ENCODE measurements around the gene DAD1.

Gene DAD1

DNA sequence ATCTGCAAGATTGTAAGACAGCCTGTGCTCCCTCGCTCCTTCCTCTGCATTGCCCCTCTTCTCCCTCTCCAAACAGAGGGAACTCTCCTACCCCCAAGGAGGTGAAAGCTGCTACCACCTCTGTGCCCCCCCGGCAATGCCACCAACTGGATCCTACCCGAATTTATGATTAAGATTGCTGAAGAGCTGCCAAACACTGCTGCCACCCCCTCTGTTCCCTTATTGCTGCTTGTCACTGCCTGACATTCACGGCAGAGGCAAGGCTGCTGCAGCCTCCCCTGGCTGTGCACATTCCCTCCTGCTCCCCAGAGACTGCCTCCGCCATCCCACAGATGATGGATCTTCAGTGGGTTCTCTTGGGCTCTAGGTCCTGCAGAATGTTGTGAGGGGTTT lies 37.4 kb downstream of the DAD1 start:
- H3K4me3 ChIP-seq (ENCODE audit: low read depth, low read length, poor library complexity, severe bottlenecking) = no peak overlapping the region
- H3K4me1 ChIP-seq (ENCODE audit: insufficient read depth, low read length, severe bottlenecking) = peaks cover 59% of the 10 kb centered on the region
- H2AFZ ChIP-seq (ENCODE audit: low read length) = no peak overlapping the region
- H3K36me3 ChIP-seq (ENCODE audit: insufficient read depth, low read length) = peaks cover 54% of the 10 kb centered on the region
- no peaks in the 10 kb centered on the region for H3K9me3 ChIP-seq (ENCODE audit: low read length)
- no peaks in the 10 kb centered on the region for H3K27me3 ChIP-seq (ENCODE audit: insufficient read depth, low read length)
- H3K9ac ChIP-seq (ENCODE audit: low read length) = peak overlapping the region; percentile 25; the same call in 1 of the 2 replicates
- no peaks in the 10 kb centered on the region for H3K9me2 ChIP-seq (ENCODE audit: low read depth, low read length)
- no peaks in the 10 kb centered on the region for H4K20me1 ChIP-seq (ENCODE audit: insufficient read depth, low read length)
- H3K79me2 ChIP-seq (ENCODE audit: insufficient read depth, low read length) = no peaks in the 10 kb centered on the region
- TF ChIP-seq EZH2 (IDR thresholded peaks at IDR 0.05; ENCODE audit: borderline replicate concordance, low read length) = no peak
- TF ChIP-seq, protein P1, sequence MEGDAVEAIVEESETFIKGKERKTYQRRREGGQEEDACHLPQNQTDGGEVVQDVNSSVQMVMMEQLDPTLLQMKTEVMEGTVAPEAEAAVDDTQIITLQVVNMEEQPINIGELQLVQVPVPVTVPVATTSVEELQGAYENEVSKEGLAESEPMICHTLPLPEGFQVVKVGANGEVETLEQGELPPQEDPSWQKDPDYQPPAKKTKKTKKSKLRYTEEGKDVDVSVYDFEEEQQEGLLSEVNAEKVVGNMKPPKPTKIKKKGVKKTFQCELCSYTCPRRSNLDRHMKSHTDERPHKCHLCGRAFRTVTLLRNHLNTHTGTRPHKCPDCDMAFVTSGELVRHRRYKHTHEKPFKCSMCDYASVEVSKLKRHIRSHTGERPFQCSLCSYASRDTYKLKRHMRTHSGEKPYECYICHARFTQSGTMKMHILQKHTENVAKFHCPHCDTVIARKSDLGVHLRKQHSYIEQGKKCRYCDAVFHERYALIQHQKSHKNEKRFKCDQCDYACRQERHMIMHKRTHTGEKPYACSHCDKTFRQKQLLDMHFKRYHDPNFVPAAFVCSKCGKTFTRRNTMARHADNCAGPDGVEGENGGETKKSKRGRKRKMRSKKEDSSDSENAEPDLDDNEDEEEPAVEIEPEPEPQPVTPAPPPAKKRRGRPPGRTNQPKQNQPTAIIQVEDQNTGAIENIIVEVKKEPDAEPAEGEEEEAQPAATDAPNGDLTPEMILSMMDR (IDR thresholded peaks at IDR 0.05; ENCODE audit: low read length) = no peak
- no peak overlapping the region for H3K4me2 ChIP-seq (ENCODE audit: low read length)
- peak overlapping the region; percentile 69 for H3K27ac ChIP-seq (ENCODE audit: low read depth, low read length, poor library complexity, severe bottlenecking)
- H3F3A ChIP-seq (ENCODE audit: insufficient read depth, low read length) = no peaks in the 10 kb centered on the region

DNA sequence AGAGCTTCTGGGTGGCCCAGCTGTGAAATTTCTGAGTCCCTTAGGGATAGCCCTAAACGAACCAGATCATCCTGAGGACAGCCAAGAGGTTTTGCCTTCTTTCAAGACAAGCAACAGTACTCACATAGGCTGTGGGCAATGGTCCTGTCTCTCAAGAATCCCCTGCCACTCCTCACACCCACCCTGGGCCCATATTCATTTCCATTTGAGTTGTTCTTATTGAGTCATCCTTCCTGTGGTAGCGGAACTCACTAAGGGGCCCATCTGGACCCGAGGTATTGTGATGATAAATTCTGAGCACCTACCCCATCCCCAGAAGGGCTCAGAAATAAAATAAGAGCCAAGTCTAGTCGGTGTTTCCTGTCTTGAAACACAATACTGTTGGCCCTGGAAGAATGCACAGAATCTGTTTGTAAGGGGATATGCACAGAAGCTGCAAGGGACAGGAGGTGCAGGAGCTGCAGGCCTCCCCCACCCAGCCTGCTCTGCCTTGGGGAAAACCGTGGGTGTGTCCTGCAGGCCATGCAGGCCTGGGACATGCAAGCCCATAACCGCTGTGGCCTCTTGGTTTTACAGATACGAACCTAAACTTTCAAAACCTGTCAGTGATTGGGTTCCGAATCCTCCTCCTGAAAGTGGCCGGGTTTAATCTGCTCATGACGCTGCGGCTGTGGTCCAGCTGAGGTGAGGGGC lies 38.9 kb downstream of the DAD1 start:
- Histone ChIP-seq H3K9me2 (ENCODE audit: low read depth, low read length) (no peaks in the 10 kb centered on the region), H3K79me2 (ENCODE audit: insufficient read depth, low read length) (no peaks in the 10 kb centered on the region), H3K27me3 (ENCODE audit: insufficient read depth, low read length) (no peaks in the 10 kb centered on the region), H2AFZ (ENCODE audit: low read length) (no peak overlapping the region), H3K4me1 (ENCODE audit: insufficient read depth, low read length, severe bottlenecking) (peaks cover 47% of the 10 kb centered on the region), H3K9me3 (ENCODE audit: low read length) (no peaks in the 10 kb centered on the region), H3K4me3 (ENCODE audit: low read depth, low read length, poor library complexity, severe bottlenecking) (no peak overlapping the region), H3K9ac (ENCODE audit: low read length) (peak overlapping the region; percentile 48), H4K20me1 (ENCODE audit: insufficient read depth, low read length) (no peaks in the 10 kb centered on the region), H3F3A (ENCODE audit: insufficient read depth, low read length) (no peaks in the 10 kb centered on the region), H3K27ac (ENCODE audit: low read depth, low read length, poor library complexity, severe bottlenecking) (peak overlapping the region; percentile 69), H3K4me2 (ENCODE audit: low read length) (peak overlapping the region; percentile 17; the same call in 1 of the 2 replicates), H3K36me3 (ENCODE audit: insufficient read depth, low read length) (peaks cover 54% of the 10 kb centered on the region)
- TF ChIP-seq, protein P1 (IDR thresholded peaks at IDR 0.05; ENCODE audit: low read length) = no peak
- no peak for TF ChIP-seq EZH2 (IDR thresholded peaks at IDR 0.05; ENCODE audit: borderline replicate concordance, low read length)

DNA sequence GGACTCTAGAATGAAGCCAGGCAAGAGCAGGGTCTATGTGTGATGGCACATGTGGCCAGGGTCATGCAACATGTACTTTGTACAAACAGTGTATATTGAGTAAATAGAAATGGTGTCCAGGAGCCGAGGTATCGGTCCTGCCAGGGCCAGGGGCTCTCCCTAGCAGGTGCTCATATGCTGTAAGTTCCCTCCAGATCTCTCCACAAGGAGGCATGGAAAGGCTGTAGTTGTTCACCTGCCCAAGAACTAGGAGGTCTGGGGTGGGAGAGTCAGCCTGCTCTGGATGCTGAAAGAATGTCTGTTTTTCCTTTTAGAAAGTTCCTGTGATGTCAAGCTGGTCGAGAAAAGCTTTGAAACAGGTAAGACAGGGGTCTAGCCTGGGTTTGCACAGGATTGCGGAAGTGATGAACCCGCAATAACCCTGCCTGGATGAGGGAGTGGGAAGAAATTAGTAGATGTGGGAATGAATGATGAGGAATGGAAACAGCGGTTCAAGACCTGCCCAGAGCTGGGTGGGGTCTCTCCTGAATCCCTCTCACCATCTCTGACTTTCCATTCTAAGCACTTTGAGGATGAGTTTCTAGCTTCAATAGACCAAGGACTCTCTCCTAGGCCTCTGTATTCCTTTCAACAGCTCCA lies 39.6 kb downstream of the DAD1 start:
- no peaks in the 10 kb centered on the region for H3F3A ChIP-seq (ENCODE audit: insufficient read depth, low read length)
- TF ChIP-seq, protein P1 (IDR thresholded peaks at IDR 0.05; ENCODE audit: low read length) = no peak
- no peak for TF ChIP-seq EZH2 (IDR thresholded peaks at IDR 0.05; ENCODE audit: borderline replicate concordance, low read length)

More for the DNA sequence above, 39.6 kb downstream of the DAD1 start:
- H3K79me2 ChIP-seq (ENCODE audit: insufficient read depth, low read length) = no peaks in the 10 kb centered on the region
- H4K20me1 ChIP-seq (ENCODE audit: insufficient read depth, low read length) = no peaks in the 10 kb centered on the region
- H3K4me1 ChIP-seq (ENCODE audit: insufficient read depth, low read length, severe bottlenecking) = peaks cover 40% of the 10 kb centered on the region
- peaks cover 54% of the 10 kb centered on the region for H3K36me3 ChIP-seq (ENCODE audit: insufficient read depth, low read length)
- no peak overlapping the region for H2AFZ ChIP-seq (ENCODE audit: low read length)
- no peaks in the 10 kb centered on the region for H3K9me3 ChIP-seq (ENCODE audit: low read length)
- peak overlapping the region; percentile 69 for H3K27ac ChIP-seq (ENCODE audit: low read depth, low read length, poor library complexity, severe bottlenecking)
- H3K27me3 ChIP-seq (ENCODE audit: insufficient read depth, low read length) = no peaks in the 10 kb centered on the region
- H3K4me2 ChIP-seq (ENCODE audit: low read length) = no peak overlapping the region
- no peak overlapping the region for H3K4me3 ChIP-seq (ENCODE audit: low read depth, low read length, poor library complexity, severe bottlenecking)
- H3K9me2 ChIP-seq (ENCODE audit: low read depth, low read length) = no peaks in the 10 kb centered on the region
- peak overlapping the region; percentile 48; the same call in 1 of the 2 replicates for H3K9ac ChIP-seq (ENCODE audit: low read length)

Measured in OCI-LY1 (cell line).